ENCODE results near the gene CHCHD1.
"Not testable (repeated sequence)": the region's sequence is repeated elsewhere in the genome, so short reads cannot be mapped to it uniquely, and the experiment has no call there.

CHCHD1 gene

DNA sequence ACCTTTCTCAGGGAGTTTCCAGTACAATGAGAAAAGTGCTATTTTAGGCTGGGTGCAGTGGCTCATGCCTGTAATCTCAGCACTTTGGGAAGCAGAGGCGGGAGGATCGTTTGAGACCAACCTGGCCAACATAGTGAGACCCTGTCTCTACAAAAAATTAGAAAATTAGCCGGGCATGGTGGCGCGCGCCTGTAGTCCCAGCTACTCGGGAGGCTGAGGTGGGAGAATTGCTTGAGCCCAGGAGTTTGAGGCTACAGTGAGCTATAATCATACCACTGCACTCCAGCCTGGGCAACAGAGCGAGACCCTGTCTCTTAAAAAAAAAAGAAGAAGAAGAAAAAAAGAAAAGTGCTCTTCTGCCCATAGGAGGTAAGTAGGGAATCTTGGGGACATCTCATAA lies 14.2 kb downstream of the CHCHD1 start:
- not testable (repeated sequence) for DNase-seq

DNA sequence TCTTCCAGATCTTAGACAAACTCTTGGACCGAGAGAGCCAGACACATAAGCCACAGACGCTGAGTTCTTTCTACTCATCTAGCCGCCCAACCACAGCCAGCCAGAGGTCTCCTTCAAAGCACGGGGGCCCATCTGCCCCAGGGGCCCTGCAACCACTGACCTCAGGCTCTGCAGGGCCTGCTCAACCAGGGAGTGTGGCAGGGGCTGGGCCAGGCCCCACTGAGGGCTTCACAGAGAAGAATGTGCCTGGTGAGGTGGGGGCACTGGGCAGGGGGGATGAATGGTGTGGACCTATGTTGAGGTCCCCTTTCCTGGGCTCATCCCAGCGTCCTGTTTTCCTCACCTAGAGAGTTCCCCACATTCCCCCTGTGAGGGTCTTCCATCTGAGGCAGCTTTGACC lies 14.9 kb downstream of the CHCHD1 start:
- no peak for DNase-seq

DNA sequence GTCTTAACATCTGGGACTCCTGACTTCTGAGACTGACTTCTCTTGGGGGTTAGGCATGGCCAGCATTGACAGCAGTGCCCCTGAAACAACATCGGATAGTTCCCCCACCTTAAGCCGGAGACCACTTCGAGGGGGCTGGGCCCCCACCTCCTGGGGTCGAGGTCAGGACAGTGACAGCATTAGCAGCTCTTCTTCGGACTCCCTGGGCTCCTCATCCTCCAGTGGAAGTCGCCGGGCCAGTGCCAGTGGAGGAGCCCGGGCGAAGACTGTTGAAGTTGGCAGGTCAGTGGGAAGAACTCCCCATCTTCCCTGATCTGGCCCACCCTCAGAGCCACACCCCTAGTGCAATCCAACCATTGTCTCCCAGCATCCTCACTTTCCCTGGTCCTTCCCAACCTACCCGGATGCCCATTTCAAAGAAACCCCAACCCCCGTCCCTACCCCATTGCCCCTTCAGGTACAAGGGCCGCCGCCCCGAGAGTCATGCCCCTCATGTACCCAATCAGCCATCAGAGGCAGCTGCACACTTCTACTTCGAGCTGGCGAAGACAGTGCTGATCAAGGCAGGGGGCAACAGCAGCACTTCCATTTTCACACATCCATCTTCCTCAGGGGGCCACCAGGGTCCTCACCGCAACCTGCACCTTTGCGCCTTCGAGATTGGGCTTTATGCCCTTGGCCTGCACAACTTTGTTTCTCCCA lies 15.6 kb downstream of the CHCHD1 start:
- DNase-seq = no peak

DNA sequence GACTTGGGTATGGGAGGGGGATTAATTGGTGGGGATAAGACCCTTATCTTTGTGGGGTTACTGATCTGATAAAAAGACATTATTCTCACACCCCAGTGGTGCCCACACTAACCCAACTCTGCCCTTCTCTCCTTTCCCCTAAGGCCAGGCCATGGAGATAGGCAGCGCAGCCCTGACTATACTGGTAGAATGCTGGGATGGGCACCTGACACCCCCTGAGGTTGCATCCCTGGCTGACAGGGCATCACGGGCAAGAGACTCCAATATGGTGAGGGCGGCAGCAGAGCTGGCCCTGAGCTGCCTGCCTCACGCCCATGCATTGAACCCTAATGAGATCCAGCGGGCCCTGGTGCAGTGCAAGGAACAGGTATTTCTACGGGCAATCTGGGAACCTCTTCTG lies 16.2 kb downstream of the CHCHD1 start:
- no peak for DNase-seq

DNA sequence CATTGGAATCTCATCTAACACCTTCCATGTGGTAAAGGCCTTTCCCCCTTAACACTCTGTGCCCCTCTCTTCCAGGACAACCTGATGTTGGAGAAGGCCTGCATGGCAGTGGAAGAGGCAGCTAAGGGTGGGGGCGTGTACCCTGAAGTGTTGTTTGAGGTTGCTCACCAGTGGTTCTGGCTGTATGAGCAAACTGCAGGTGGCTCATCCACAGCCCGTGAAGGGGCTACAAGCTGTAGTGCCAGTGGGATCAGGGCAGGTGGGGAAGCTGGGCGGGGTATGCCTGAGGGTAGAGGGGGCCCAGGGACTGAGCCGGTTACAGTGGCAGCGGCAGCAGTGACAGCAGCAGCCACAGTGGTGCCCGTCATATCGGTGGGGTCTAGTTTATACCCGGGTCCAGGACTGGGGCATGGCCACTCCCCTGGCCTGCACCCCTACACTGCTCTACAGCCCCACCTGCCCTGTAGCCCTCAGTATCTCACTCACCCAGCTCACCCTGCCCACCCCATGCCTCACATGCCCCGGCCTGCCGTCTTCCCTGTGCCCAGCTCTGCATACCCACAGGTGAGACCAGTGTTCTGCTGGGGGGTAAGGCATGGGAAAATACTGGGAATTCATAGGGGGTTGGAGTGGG lies 17.2 kb downstream of the CHCHD1 start:
- DNase-seq = no peak

DNA sequence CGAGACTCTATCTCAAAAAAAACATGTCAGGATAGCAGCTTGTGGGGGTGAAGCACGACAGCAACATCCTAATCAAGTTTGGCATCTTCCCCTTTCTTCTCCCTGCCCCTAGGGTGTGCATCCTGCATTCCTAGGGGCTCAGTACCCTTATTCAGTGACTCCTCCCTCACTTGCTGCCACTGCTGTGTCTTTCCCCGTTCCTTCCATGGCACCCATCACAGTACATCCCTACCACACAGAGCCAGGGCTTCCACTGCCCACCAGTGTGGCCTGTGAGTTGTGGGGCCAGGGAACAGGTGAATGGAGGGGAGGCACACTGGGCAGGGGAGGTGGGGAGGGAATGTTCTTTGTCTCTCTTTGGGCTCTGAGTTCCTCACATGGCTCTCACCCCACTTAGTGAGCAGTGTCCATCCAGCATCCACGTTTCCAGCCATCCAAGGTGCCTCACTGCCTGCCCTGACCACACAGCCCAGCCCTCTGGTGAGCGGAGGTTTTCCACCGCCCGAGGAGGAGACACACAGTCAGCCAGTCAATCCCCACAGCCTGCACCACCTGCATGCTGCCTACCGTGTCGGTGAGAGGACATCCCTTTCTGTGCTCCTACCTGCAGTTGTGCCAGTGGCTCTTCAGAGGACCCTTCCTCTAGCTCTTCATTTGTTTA lies 18.2 kb downstream of the CHCHD1 start:
- no peak for DNase-seq

DNA sequence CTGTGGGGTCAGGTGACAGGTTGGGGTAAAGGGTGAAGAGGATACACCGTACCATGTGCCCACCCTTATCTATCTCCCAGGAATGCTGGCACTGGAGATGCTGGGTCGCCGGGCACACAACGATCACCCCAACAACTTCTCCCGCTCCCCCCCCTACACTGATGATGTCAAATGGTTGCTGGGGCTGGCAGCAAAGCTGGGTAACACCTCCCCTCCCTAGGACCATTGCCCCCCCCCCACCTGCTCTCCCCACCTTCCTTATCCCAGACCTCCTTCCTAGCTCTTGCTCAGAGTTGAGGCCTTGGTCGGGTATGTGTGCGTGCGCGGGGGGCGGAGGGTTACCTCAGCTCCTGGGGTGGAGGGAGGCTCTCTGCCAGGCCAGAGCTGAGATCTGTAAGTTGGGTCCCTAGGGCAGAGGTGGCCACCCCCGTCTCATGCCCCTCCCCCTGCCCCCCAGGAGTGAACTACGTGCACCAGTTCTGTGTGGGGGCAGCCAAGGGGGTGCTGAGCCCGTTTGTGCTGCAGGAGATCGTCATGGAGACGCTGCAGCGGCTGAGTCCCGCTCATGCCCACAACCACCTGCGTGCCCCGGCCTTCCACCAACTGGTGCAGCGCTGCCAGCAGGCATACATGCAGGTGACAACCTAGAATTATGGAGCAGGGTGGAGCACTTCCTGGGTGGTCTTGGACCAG lies 18.9 kb downstream of the CHCHD1 start:
- no peak for DNase-seq

DNA sequence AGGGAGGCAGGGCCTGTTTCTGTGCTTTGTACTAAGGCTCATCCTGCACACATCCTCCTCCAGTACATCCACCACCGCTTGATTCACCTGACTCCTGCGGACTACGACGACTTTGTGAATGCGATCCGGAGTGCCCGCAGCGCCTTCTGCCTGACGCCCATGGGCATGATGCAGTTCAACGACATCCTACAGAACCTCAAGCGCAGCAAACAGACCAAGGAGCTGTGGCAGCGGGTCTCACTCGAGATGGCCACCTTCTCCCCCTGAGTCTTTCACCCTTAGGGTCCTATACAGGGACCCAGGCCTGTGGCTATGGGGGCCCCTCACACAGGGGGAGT lies 19.4 kb downstream of the CHCHD1 start:
- DNase-seq = no peak

DNA sequence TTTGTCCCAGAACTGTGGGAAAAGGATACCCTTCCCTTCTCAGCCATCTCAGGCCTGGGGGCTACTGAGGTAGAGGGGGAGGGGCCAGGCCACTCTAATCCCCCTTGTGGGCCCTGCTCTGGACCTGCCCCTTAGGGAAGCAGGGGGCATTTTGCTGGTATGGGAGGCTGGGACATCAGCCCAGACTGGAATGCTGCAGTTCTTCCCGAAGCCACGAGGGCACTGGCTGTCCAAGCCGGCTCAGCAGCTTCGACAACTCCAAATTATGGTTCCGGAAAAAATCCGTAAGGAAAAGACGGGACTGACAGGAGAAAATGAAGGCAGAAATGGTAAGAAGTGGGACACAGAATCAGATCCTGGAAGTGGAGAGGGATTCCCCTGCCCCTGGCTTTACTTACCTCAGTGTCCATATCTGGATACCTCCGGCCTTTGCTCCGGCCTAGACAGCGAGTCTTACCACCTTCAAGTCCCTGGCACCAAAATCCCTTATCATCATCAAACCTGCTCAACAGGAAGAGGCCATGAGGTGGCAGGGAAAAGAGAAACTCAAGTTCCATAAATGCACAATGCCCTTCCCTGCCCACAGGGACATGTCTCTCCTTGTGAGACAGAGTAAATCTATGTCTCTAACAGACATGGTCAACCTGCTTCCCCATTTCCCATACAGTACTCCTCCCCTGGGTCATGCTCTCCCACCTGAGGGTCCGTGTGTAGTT lies 20.6 kb downstream of the CHCHD1 start:
- DNase-seq = no peak

DNA sequence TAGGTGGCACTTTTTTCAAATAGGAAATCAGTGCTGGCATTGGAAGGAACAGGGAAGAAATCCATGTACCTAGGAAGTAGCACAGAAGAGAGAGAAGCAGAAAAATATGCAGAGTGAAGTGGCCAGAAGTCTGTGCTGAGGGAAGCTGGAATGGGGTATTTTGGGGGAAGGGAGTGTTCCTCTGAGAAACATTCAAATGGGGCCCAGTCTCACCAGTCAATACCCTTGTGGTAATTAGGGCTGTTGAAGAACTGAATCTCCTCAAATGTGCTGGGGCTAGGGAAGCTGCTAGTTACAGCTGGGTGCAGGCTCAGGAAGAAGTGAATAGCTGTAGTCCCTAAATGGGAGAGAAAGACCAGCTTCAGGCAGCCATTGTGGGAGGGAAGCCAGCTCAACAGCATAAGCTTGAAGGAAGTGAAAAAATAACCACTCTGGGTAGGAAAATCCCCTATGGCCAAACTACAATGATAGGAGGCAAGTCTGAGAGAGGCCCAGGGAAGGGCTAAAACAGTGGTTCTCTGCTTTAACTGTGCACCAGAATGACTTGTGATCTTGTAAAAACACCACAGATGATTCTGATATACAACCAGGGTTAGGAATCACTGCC lies 21.9 kb downstream of the CHCHD1 start:
- DNase-seq = no peak

DNA sequence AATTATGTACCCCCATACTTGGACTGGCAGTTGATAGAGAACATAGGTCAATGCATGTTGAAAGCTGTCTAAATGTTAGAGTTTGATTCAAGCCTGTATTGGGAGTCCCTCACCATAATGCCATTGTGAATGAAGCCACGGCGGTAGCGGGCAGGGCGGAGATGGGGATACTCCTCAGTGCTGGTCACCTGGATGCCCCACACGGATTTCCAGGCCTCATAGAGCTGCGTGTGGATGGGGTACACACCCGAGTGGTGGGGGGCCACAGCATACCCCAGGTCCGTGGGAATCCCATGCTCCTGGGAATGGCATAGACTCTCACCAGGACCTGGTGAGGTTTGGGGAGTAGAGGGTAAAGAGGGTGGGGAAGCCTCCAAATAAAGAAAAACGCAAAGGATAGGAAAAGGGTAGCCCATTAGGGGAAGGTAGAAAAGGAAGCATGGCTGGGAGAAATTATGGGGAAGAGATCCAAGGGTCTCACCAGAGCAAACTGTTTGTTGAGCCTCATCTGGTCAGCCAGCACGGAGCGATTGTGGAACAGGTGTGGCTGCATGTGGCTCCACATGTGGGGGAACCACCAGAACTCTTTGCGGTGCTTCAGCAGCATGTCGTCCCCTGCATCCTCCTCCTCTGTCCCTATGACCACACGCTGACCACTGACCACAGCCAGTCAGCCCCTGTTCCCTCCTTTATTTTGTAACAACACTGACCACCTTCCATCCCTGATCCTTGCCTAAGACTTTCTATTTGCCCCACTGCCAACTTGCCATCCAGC lies 24.5 kb downstream of the CHCHD1 start:
- DNase-seq = no peak

DNA sequence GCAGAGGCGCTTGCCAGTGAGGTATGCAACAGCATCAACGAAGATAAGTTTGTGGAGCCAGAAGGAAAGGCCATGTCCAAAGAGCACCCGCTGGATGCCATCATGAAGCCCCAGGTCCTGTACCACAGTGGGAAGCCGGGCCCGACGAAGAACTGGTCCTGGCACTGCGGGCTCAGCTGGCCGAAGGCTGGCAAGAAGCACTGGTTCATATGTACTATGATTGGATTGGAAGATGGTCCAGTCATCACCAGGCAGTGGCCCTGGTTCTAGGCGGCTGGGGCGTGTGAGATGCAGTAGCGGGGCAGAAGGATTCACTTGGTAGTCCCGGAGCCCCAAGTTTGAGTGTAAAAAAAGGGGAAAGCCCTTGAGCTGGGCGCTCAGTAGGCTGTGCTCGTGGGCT lies 25.6 kb downstream of the CHCHD1 start:
- DNase-seq = no peak

DNA sequence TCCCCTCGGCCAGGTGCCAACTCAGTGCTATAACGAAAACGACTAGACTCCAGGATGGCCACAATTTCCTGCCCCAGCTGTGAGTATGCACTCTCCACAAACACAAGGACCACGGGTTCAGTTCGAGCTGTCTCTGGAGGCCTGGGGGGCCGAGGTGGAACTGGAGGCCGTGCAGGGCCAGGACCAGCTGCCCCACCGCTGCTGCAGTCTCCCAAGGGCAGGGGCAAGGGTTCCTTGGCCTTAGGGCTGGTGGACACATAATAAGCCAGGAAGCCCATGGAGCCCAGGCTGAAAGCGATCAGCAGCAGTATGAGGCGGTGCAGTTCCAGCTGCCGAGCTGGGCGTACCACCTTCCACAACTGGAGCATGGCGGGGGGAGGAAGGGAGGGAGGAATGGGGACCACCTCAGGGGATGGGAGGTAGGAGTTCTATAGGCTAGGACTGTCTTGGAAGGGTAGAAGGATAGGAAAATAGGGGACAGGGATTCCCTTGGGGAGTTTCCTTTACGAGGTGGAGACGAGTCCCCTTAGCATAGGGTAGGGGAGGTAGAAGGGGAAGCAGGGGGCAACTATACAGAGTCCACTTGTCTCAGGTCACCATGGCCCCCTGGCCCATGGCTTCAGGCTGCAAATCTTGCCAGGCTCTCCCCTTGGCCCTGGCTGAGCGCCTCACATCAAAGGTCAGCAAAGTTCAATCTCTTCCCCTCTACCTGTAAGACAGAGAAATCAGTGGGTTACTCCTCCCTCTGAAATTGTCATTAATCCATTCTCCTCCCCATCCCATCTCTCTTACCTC lies 26.4 kb downstream of the CHCHD1 start:
- DNase-seq = no peak

DNA sequence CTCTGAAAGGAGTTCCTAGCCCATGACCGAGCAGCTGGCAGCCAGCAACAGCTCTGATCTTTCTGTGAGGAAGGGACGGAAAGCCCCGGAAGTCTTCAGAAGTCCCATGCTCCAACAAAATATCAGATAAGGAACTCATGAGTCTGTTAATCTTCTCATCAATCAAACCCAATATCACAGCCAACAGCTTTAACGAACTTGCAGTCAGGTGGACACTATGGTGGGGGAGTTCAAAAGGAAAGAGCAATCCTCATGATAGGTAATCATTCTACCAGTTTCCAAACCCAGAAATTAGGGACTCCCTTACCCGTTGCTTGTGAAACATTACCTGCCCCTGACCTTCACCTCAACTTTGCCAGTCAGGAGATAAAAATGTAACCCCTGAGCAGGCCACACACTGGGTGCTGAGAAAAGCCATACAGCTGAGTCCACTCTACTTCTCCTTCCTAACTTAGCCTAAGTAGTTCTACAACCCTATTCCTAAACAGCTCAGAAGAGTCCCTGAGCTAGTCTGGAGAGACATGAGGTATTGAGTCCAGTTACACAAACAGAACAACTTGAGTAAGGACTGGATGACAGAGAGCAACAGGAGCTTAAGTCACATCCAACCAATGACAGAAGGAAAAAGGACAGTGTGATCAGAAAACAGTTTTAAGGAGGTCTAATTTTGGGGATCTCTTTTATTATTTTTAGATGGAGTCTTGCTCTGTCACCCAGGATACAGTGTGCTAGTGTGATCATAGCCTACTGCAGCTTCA lies 27.4 kb downstream of the CHCHD1 start:
- no peak for DNase-seq

DNA sequence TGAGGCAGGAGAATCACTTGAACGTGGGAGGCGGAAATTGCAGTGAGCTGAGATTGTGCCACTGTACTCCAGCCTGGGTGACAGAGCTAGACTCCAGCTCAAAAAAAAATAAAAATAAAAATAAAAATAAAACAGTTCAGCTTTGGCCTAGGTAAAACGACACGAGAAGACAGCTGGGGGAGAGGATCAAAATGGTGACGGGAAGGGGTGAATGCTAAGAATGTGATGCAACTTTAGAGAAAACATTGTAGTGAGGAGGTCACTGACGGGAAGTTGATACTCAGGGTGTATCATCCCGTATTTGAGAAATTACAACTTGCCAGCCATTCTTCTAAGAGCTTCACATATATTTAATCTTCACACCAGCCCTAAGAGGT lies 28.5 kb downstream of the CHCHD1 start:
- no peak for DNase-seq

DNA sequence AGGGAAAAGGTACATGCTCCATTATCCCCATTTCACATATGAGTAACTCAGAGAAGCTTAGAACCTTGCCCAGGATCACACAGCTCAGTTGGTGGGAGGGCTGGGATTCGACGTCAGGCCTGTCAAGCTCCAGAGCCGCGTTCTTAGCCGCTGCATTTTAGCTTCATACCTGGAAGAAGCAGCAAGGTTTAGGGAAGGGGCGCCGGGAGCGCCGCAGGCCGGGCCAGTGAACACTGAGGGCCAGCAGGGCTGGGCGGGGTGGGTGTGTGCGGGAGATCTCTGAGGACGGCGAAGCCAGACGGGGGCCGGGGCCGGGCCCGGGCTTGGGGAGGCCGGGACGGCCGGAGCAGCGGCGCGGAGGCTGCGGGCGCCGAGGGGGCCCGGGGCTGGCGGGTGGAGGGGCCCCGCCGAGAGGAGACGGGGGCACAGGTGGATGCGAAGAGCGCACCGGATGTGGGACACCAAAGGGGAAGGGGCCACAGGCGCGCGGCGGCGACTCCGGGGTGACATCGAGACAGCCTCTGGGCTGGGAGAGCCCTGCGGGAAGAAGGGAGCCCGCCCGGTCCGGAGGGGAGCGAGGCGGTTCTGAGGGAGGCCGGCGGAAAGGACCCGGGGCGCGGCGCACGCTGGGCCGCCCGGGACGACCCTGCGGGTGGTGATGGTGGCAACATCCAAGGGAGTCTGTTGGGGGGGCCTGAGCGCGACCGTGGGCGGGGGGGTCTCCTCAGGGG lies 29.1 kb downstream of the CHCHD1 start:
- DNase-seq = peak; percentile 44

DNA sequence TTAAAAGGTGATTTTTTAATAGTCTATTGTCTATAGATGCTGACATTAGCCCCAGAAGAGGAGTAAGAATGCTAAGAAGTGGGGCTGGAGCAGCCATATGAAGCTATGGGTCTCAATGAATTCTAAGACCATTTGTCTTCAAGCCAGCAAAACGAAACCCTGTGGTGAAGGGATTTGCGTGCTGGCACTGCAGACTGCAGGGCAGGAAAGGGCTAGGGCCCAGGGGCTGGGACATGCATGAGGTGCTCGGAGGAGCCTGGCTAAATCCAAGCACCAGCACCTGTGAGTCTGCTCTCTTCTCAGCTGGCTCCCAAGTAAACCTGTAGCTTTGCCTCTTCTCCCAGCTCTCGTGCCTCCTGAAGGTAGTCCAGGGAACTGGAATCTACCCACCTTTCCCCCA lies 30.8 kb downstream of the CHCHD1 start:
- no peak for DNase-seq

DNA sequence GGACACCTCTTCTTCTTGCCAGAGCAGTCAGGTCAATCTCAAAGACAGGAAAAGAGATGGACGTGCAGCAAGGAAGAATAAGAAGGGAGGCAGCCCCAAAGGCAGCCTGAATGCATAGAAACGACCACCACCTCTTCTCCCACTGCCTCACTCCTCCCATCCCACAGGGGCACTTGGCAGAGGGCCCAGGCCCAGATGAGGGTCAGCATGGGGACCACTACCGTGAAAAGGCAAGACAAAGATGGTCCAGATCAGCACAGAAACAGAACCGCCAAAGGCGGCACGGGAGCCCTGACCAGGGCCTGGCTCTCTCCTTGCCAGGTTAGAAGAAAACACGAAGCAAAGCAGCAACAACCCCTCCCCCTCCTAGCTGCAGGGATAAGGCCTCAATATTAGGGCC lies 31.5 kb downstream of the CHCHD1 start:
- DNase-seq = no peak

DNA sequence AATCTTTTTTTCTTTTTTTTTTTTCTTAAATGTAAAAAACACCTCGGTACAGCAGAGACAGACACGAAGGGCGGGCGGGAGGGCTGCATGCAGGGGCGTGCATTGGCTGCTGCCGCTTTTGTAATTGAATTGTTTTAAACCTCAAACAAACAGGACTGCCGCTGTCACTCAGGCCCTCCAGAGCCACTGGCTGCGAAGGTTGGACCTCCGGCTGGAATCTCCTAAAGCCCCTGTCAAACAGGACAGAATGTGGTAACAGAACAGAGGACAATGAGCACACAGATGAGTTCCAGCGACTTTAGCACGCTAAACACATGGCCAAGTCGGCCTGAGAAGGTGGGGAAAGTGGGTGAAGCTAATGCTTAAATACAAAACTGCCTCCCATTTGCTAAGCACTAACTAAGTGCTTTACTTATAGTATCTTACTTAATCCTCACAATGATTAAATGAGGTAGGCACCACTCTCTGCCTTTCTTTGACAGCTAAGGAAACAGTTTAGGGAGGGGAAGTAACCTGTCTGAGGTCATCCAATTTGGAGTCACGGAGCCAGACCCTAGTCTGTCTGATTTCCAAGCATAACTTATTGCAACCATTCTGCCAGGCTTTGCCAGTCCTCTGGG lies 32.5 kb downstream of the CHCHD1 start:
- no peak for DNase-seq
